Activated CD4-positive, alpha-beta T cell treated with anti-CD3 and anti-CD28 coated beads for 36 hours (primary cell): ENCODE results near the gene STAT1. TPM values are rescaled to one million over a fixed set of nuclear protein-coding genes. Genes with fewer than 3 reads are reported as not detected.

Experiments
- ATAC-seq: fragments of 200-7000 bp; cut with Tn5 transposase; one replicate; pipeline ENCODE4 v1.10.0; 2021; ENCODE audit warnings: mild to moderate bottlenecking, moderate library complexity
- CTCF ChIA-PET: fragments of 350-600 bp; sonication (Branson Sonifier 250); formaldehyde crosslinking; loops from one replicate; lab custom pipeline; 2021; ENCODE audit warnings: antibody characterized with exemption; lab: Charles Lee
- POLR2A ChIA-PET: fragments of 350-600 bp; sonication (Branson Sonifier 250); formaldehyde crosslinking; loops from one replicate; lab custom pipeline; 2021; ENCODE audit warnings: antibody characterized with exemption, inconsistent platforms; lab: Charles Lee
- DNase-seq: peaks from one replicate; pipeline ENCODE4 v3.0.0-alpha.2; 2020
- H3K27ac Mint-ChIP-seq: one replicate; pipeline ENCODE4 v1.8.0; 2021; ENCODE audit warnings: mixed read lengths
- H3K27me3 Mint-ChIP-seq: one replicate; pipeline ENCODE4 v1.8.0; 2021; ENCODE audit warnings: mixed read lengths
- H3K36me3 Mint-ChIP-seq: one replicate; pipeline ENCODE4 v1.8.0; 2021; ENCODE audit warnings: low read depth, mixed read lengths
- H3K4me1 Mint-ChIP-seq: one replicate; pipeline ENCODE4 v1.8.0; 2021; ENCODE audit warnings: mixed read lengths
- H3K4me3 Mint-ChIP-seq: one replicate; pipeline ENCODE4 v1.8.0; 2021; ENCODE audit warnings: mild to moderate bottlenecking, moderate library complexity, mixed read lengths
- H3K9me3 Mint-ChIP-seq: one replicate; pipeline ENCODE4 v1.8.0; 2021; ENCODE audit warnings: low read depth, mixed read lengths
- intact Hi-C, 2 experiments: fragments of 100-400 bp; cut with DNase I in 1 of 2; cut with micrococcal nuclease in 1 of 2; formaldehyde crosslinking; loops; one replicate each; pipeline versions ENCODE4 v1.14.2 to v1.15.1; 2022 to 2024; cut with DNase I, micrococcal nuclease
- total RNA-seq, 2 experiments: library from RNA; stranded (reverse); gene quantifications; one replicate each; pipeline ENCODE4 v1.2.3, GENCODE V29; 2021

The STAT1 gene
- total RNA-seq, result 100 to 1,000 TPM; 317 to 343 TPM

DNA sequence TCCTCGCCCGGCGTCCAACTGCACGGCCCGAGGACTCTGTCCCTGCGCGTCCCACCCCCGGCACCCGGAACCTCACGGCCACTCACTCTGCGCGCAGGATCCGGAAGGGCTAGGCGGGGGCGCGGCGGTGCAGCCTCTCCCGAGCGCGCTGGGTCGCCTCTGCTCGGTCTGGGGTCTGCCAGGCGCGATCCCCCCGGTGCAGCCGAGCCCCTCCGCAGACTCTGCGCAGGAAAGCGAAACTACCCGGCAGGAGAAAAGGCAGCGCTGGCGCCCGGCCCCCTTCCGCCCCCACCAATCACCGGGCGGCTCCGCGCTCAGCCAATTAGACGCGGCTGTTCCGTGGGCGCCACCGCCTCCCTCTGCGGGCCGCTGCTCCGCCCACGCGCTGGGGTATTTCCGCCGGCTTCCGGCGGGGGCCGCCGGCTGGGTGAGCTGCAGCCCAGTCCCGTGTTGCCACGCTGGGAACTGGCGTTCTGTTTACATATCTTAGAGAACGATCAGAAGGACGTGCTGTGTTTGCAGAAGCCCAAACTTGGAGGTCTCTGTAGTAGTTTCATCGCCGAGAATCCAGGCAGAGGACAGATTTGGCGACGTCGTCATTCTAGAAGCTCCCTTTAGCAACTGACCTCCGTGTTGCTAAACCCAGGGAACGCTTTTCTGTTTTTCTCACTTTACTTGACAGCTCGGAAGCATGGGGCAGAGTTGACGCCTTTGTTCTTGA lies at the start of gene STAT1:
TSS of gene STAT1 (minus strand) at position 240 of the 721 bp plus-strand sequence. CDS start 4,168 bp downstream, outside the sequence.
- DNase-seq (peak; percentile 98), ATAC-seq (peak; percentile 79)

DNA sequence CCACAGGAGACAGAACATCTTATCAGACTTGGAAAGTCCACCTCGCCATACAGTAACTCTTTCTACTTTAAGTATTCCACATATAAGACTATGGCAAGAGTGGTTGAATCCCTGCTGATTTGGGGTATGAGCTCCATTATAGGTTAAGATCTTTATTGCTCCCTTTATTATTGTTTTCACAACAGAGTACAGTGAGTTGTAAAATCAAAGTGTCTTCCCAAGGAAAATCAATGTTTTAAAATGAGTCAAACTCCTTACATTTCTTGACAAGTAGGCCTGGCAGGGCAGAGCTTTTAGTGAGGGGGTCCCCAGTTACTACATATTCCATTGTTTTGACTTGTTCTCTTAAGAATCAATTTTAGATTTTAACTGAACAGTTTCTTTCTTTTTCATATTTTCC lies 49.6 kb upstream of the STAT1 start:
- Mint-ChIP-seq H3K27me3 (no peaks in the 10 kb centered on the region), H3K27ac (no peak overlapping the region), H3K9me3 (no peaks in the 10 kb centered on the region), H3K4me1 (peaks cover 72% of the 10 kb centered on the region), H3K36me3 (peaks cover 50% of the 10 kb centered on the region), H3K4me3 (no peak overlapping the region)
- ChIA-PET CTCF (interaction anchor here (1.0 to 7.6 kb wide), 5 partner anchors 12 to 91 kb away, joined by 3 to 90 read pairs (median 4); no protein-coding TSS in a partner anchor), POLR2A (no interaction called here)
- DNase-seq, result no peak
- intact Hi-C loops, result no loop called here
- no peak for ATAC-seq

More for the DNA sequence above, at the start of gene STAT1:
- Mint-ChIP-seq H3K9me3 (peaks cover 10% of the 10 kb centered on the region), H3K36me3 (peaks cover 16% of the 10 kb centered on the region), H3K4me3 (no peak within 1 kb of the TSS), H3K27ac (no peak within 1 kb of the TSS), H3K4me1 (peaks cover 41% of the 10 kb centered on the region), H3K27me3 (no peaks in the 10 kb centered on the region)
- CTCF ChIA-PET, result interaction anchor here (0.6 to 2.5 kb wide), 8 partner anchors 11 to 1641 kb away, joined by 3 to 9 read pairs (median 4); no protein-coding TSS in a partner anchor
- intact Hi-C loops, result loop anchor here (1.0 to 10.0 kb wide), 9 partner anchors 8 to 609 kb away; partner anchors contain the start of genes MFSD6 (in 1 of the 2) and NEMP2 (in 1 of the 2)
- POLR2A ChIA-PET, result interaction anchor here (0.6 to 3.7 kb wide), 5 partner anchors 9 to 170 kb away, joined by 3 to 24 read pairs (median 4); no protein-coding TSS in a partner anchor

DNA sequence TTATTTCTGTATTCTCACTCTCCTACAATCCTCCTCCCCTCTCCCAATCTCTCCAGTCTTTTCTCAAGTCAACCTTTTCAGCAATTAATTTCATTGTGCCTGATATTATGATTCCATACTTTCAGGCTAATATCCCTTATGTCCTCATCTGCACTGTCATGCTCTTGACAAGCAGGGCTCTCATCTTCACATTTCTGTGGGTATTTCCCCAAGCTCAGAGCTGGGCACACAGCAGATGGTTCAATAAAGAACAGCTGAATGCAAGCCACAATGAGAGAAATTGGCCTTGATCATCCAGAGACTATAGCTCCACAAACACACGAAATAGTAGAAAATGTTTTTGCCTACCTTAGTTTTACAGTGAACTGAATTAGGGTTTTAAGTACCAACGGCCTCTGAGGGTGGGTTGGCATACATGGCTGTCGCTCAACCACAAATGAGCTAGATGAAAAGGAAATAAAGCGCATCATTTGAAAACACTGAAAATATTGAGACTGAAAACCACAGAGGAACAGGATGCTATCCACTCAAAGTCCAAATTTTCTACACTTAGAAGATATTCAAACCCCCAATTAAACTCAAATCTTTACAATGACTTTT lies 47.5 kb upstream of the STAT1 start:
- H3K27ac Mint-ChIP-seq, result peak overlapping the region; percentile 51
- ChIA-PET CTCF (interaction anchor here (0.6 to 7.6 kb wide), 4 partner anchors 10 to 94 kb away, joined by 3 to 90 read pairs (median 9); no protein-coding TSS in a partner anchor), POLR2A (no interaction called here)
- no peaks in the 10 kb centered on the region for H3K9me3 Mint-ChIP-seq
- DNase-seq, result peak; percentile 17
- H3K4me3 Mint-ChIP-seq, result no peak overlapping the region
- H3K4me1 Mint-ChIP-seq, result peaks cover 67% of the 10 kb centered on the region
- no peaks in the 10 kb centered on the region for H3K27me3 Mint-ChIP-seq
- intact Hi-C loops, result no loop called here
- H3K36me3 Mint-ChIP-seq, result peaks cover 53% of the 10 kb centered on the region
- no peak for ATAC-seq

DNA sequence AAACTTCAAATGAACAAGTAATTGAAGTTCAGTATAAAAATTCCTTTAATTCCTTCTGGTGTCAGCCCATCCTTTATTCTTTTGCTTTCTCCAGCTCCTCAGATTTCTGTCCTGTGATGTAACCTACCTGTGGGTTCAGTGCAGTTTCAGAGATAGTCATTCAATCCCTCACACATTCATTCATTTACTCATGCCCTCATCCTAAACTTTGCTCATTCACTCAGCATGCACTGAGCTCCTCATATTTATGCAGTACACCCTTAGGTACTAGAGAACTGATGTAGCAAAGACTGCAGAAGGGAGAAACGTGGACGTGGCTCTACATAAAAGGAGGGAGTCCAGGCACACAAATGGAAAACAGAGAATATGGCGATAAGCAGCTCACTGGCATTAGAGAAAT lies 45.3 kb upstream of the STAT1 start:
- POLR2A ChIA-PET, result interaction anchor here (0.6 to 0.9 kb wide), 3 partner anchors 82 to 356 kb away, joined by 3 to 4 read pairs (median 3); no protein-coding TSS in a partner anchor
- Mint-ChIP-seq H3K36me3 (peaks cover 44% of the 10 kb centered on the region), H3K27ac (no peak overlapping the region), H3K27me3 (no peaks in the 10 kb centered on the region), H3K4me1 (peaks cover 63% of the 10 kb centered on the region), H3K4me3 (no peak overlapping the region), H3K9me3 (no peaks in the 10 kb centered on the region)
- CTCF ChIA-PET, result interaction anchor here (0.5 to 7.6 kb wide), 11 partner anchors 8 to 466 kb away, joined by 3 to 90 read pairs (median 4); no protein-coding TSS in a partner anchor
- intact Hi-C loops, result loop anchor here (1.0 to 2.0 kb wide), 3 partner anchors 19 to 55 kb away; no protein-coding TSS in a partner anchor
- ATAC-seq, result peak; percentile 89
- no peak for DNase-seq

DNA sequence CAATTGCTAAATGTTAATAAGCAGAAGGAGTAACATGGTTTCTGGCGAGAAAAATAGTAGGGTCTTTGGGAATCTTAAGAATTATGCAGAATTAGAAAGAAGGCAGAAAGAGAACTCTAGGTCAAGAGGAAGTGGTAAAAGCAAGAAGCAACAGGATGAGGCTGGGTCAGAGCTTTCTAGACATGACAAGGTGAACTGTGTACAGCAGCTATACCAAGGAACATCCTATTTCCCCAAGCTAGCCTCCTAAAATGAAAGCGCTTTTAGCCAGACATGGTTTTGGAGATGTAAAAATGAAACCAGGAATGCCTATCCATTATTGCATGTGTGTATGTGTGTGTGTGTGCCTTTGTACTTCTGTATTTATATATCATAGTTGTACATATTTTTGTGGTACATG lies 42.3 kb upstream of the STAT1 start:
- H3K27me3 Mint-ChIP-seq, result no peaks in the 10 kb centered on the region
- no peaks in the 10 kb centered on the region for H3K9me3 Mint-ChIP-seq
- ChIA-PET POLR2A (interaction anchor here (0.7 kb wide), 1 partner anchor 1017 kb away, joined by 5 read pairs; no protein-coding TSS in a partner anchor), CTCF (interaction anchor here (10.6 kb wide), 1 partner anchor 100 kb away, joined by 348 read pairs; no protein-coding TSS in a partner anchor)
- no peak overlapping the region for H3K4me3 Mint-ChIP-seq
- intact Hi-C loops, result no loop called here
- DNase-seq (no peak), ATAC-seq (peak; percentile 39)
- peak overlapping the region; percentile 55 for H3K27ac Mint-ChIP-seq
- H3K4me1 Mint-ChIP-seq, result peaks cover 38% of the 10 kb centered on the region
- peaks cover 21% of the 10 kb centered on the region for H3K36me3 Mint-ChIP-seq

DNA sequence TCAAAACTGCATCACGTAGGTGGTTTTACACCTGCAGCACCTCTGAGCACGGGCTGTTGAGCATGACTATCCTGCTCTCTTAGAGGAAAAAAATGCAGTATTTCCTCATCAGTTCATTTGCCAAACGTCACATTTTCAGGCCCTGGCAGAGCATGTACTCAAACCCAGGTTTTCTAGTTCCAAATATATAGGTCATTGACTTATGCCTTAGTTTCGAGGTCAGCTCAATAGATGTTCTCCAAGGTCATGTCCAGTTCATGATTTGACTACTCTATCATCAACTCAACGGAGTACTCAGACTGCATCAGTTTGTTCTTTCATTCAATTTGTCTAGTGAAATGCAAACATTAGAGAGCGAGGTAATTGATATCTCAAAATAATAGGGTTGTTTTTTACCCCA lies 39.3 kb upstream of the STAT1 start:
- intact Hi-C loops, result loop anchor here in 1 of 2 experiments (2.0 to 5.0 kb wide), 3 partner anchors 194 to 468 kb away; partner anchors contain the start of gene MYO1B
- POLR2A ChIA-PET, result no interaction called here
- Mint-ChIP-seq H3K27me3 (no peaks in the 10 kb centered on the region), H3K4me3 (no peak overlapping the region), H3K27ac (no peak overlapping the region), H3K4me1 (peaks cover 21% of the 10 kb centered on the region), H3K36me3 (peaks cover 6% of the 10 kb centered on the region), H3K9me3 (no peaks in the 10 kb centered on the region)
- ATAC-seq (no peak), DNase-seq (no peak)
- CTCF ChIA-PET, result interaction anchor here (0.7 to 10.6 kb wide), 40 partner anchors 9 to 469 kb away, joined by 3 to 348 read pairs (median 7); partner anchors contain the start of gene STAT4

DNA sequence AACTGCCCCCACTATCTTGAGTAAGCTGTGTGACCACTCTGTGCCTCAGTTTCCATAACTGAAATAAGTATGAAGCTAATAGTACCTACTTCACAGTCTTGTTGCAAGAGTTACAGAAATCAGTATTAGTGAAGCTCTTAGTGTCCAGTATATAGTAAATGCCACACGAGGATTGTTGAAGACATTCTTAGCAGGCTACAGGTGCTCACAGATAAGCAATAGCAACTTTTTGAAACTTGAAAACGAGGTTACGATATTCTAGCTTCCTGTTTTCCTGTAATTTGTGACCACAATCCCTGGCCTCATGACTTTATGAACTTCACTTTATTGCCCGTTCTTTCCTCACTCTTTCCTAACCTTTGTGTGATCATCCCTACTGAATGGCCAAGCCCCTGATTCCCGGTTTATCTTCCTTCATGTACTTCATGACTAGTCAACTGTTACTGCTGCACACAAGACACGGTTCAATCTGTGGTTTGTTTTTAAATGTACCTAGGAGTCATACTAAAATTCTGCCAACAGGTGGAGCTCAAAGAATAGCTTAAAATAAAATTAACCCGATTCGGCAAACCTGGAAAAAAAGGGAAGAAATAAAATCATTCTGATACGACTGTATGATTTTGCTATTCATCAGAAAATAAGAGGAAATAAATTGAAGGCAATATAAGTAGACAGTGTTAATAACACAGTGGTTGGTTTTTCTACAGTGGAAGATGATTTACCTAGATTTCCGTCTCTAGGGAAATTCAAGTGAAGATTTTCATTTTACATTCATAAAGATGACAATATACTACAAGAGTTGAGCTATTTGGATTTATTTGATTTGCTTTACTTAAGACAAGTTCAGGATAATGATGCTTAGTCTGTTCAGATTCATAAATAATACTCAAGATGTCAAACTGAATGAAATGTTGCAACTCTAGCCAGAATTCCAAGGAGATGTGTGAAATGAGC lies 38.1 kb upstream of the STAT1 start:
- Mint-ChIP-seq H3K27me3 (no peaks in the 10 kb centered on the region), H3K27ac (no peak overlapping the region), H3K9me3 (no peaks in the 10 kb centered on the region), H3K4me1 (peaks cover 15% of the 10 kb centered on the region), H3K4me3 (no peak overlapping the region), H3K36me3 (peaks cover 4% of the 10 kb centered on the region)
- ChIA-PET POLR2A (interaction anchor here (0.6 kb wide), 2 partner anchors 24 to 280 kb away, joined by 3 to 4 read pairs; no protein-coding TSS in a partner anchor), CTCF (interaction anchor here (0.6 to 10.6 kb wide), 63 partner anchors 8 to 534 kb away, joined by 3 to 348 read pairs (median 5); partner anchors contain the start of genes STAT1 and STAT4)
- DNase-seq (peak; percentile 26), ATAC-seq (peak; percentile 71)
- intact Hi-C loops, result loop anchor here (1.0 to 5.0 kb wide), 6 partner anchors 99 to 469 kb away; partner anchors contain the start of gene MYO1B (in 1 of the 2)

DNA sequence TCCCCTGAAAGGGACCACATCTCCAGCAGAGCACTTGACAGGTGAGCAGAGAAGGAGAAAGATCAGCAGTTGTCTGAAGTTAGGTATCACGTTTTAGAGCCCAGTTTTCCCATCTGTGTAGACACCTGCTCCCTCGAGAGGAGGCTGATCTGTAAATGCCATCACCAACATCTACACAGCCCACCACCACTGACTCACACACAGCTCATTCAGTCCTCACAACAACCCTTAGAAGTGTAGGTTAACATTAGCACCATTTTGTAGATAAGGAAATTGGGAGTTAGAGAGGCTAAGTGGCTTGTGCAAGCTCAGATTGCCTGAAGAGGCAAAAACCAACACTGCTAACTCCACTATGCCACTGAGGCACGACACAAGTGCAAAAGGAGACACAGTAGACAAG lies 37.2 kb upstream of the STAT1 start:
- Mint-ChIP-seq H3K4me1 (peaks cover 8% of the 10 kb centered on the region), H3K9me3 (no peaks in the 10 kb centered on the region), H3K27me3 (no peaks in the 10 kb centered on the region), H3K27ac (no peak overlapping the region), H3K36me3 (peaks cover 2% of the 10 kb centered on the region), H3K4me3 (no peak overlapping the region)
- ATAC-seq (peak; percentile 73), DNase-seq (peak; percentile 23)
- CTCF ChIA-PET, result interaction anchor here (0.5 to 10.6 kb wide), 30 partner anchors 11 to 535 kb away, joined by 3 to 348 read pairs (median 5); partner anchors contain the start of genes STAT1 and STAT4
- POLR2A ChIA-PET, result no interaction called here
- intact Hi-C loops, result loop anchor here in 1 of 2 experiments (5.0 kb wide), 2 partner anchors 196 to 326 kb away; partner anchors contain the start of gene MYO1B

DNA sequence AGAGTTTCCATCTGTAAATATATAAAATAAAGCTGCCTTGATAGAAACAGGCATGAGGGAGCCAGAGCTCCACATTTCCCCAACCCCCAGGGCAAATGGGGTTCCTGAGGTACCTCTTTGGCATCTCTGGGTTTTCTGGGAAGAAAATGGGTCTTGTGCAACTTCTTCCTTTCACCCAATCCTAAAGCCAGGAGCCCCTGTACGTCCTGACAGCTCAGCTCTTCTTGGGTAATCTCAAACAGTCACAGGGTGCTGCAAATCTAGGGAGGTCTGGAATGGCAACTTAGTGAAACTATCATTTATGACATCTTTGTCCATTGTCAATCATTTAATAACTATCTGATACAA lies 36.6 kb upstream of the STAT1 start:
- POLR2A ChIA-PET, result no interaction called here
- H3K27ac Mint-ChIP-seq, result no peak overlapping the region
- no peaks in the 10 kb centered on the region for H3K27me3 Mint-ChIP-seq
- peaks cover 5% of the 10 kb centered on the region for H3K4me1 Mint-ChIP-seq
- ATAC-seq, result no peak
- DNase-seq, result no peak
- H3K4me3 Mint-ChIP-seq, result no peak overlapping the region
- H3K9me3 Mint-ChIP-seq, result no peaks in the 10 kb centered on the region
- intact Hi-C loops, result loop anchor here in 1 of 2 experiments (5.0 kb wide), 2 partner anchors 197 to 327 kb away; partner anchors contain the start of gene MYO1B
- peaks cover 3% of the 10 kb centered on the region for H3K36me3 Mint-ChIP-seq
- CTCF ChIA-PET, result interaction anchor here (0.5 to 10.6 kb wide), 20 partner anchors 10 to 593 kb away, joined by 3 to 348 read pairs (median 3); no protein-coding TSS in a partner anchor
